HL-60 (cell line): ENCODE data around the gene RBFOX2.
"Not testable (repeated sequence)": the region's sequence is repeated elsewhere in the genome, so short reads cannot be mapped to it uniquely, and the experiment has no call there.

Source experiments
- POLR2AphosphoS5 ChIP-seq: IDR thresholded peaks from 2 replicates; pipeline ENCODE4 v1.6.1; 2012; ENCODE audit warnings: low read depth
- REST ChIP-seq: IDR thresholded peaks from 2 replicates; pipeline ENCODE4 v1.6.1; 2012; ENCODE audit warnings: low read depth; ENCODE audit not compliant: insufficient replicate concordance
- TF ChIP-seq, protein P1 (sequence below): IDR thresholded peaks from one replicate; pipeline ENCODE4 v1.5.1; 2011; ENCODE audit warnings: low read length, control low read depth, inconsistent platforms; ENCODE audit not compliant: insufficient read depth

- TF ChIP-seq, protein P1, sequence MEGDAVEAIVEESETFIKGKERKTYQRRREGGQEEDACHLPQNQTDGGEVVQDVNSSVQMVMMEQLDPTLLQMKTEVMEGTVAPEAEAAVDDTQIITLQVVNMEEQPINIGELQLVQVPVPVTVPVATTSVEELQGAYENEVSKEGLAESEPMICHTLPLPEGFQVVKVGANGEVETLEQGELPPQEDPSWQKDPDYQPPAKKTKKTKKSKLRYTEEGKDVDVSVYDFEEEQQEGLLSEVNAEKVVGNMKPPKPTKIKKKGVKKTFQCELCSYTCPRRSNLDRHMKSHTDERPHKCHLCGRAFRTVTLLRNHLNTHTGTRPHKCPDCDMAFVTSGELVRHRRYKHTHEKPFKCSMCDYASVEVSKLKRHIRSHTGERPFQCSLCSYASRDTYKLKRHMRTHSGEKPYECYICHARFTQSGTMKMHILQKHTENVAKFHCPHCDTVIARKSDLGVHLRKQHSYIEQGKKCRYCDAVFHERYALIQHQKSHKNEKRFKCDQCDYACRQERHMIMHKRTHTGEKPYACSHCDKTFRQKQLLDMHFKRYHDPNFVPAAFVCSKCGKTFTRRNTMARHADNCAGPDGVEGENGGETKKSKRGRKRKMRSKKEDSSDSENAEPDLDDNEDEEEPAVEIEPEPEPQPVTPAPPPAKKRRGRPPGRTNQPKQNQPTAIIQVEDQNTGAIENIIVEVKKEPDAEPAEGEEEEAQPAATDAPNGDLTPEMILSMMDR: not testable (repeated sequence)
- TF ChIP-seq POLR2AphosphoS5, REST: not testable (repeated sequence)
Observed at GRCh38 chr22:36044517-36044916, 15.9 kb upstream of the RBFOX2 start.
